ENCODE measurements around the gene EFTUD2. TPM values are rescaled to one million over a fixed set of nuclear protein-coding genes. Genes with fewer than 3 reads are reported as not detected.

Gene EFTUD2
- polyA plus RNA-seq, 1 donor: 55.3 TPM

DNA sequence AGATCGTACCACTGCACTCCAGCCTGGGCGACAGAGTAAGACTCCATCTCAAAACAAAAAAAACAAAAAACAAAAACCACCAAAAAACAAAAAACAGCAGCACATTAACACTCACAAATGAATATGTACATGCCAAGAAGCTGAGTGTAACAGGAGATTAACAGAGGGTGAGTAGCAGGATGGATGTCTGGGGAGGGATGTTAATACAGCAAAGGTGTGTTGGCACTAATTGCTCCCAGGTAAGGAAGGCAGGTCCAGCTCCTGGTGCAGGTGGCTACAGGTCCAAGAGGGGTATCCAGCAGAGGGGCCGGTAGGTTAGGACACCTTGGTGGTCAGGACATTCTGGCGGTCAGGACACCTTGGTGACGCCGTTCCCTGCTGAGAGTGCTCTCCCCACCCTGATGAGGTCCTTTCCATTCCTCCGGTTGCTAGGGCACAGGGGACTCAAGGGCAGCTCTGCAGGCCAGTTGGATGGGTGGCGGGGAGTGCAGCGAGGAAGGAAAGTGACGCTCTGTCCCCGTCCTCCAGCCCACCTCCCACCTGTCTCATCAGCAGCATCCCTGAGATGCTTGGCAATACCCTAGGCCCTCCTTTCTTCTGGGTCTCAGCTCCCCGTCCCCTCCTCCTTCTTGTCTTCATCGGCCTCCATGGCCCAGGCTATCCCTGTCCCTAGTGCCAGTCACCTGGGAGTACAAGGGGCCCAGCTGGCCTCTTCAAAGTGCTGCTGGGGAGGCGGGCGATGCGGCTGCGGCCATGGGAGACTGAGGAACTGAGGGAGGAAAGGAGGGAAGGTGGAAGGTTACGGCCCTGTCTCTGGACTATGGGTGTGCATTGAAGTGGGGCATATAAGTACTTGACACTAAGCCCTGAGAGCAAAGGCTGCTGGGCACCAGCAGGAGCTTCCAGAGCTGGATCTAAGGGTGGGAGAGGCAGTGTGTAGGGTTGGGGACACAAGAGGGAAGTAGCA, 26.8 kb upstream of the EFTUD2 start:
- DNase-seq (ENCODE audit: low read depth): no peak

DNA sequence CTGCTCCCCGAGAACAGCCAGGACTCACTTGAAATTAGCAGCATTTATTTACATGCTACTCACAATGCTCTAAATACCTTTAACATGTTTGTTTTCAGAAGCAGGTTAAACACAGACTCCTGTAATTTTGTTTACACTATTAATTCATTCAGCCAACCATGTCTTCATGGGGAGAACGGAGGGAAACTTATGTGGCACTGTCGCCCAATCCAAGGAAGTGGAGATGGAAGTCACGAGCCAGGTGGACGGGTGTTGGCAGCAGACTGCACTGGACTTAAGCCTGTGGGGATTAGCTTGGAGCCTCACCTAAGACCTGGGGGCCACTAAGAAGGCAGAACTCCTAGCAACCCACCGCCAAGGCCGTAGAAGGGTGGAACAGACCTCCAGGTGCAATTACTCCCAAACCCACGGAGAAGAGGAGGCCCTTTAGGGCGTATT, 24.9 kb upstream of the EFTUD2 start:
- DNase-seq (ENCODE audit: low read depth): no peak

DNA sequence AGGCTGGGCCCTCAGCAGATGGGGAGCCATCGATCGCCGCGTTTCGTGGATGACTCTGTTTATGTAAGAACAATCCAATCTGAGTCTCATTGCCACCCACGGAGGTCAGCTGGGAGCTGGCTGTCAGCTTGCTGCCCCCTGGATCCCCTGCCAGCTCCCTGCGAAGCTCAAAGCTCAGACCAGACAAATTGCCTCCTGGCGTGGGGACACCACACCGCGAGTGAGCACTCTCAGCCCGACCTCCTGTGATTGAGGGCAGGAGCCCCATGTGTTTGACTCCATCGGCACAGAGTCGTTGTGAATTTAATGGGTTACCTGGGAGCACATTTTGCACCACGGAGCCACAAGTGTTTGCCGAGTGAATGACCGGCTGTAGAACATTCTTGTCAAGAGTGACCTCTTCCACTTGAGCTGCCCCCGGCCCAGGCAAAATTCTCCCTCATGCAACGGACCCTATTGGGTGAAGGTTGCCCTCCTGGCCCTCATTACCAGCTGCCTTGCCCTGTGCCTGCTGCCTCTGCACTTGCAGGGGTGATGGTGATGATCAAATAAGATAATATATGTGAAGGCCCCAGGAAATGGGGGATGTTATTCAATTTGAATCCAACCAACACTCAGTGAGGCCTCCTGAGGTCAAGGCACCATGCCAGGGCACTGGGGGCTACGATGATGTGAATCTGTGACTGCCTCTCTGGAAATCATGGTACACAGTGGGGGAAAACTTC, 23.7 kb upstream of the EFTUD2 start:
- DNase-seq (ENCODE audit: low read depth): no peak

DNA sequence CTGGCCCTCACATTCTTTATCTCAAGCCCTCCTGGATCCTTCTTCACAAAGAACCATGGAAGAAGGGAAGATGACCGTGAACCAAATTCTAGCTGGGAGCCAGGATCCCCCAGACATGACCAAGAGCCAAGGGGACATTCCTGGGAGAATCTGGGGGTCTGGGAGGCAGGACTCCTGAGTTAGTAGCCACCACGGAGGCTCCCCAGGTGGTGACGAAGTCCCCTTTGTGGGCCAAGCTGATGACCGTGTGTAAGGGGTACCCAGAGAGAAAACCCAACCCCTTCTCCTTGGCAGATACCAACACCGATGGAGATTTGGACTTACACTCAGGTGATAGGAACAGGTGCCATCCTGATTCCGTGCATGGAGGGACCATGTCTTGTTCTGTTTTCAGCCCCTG, 22.9 kb upstream of the EFTUD2 start:
- DNase-seq (ENCODE audit: low read depth): no peak

DNA sequence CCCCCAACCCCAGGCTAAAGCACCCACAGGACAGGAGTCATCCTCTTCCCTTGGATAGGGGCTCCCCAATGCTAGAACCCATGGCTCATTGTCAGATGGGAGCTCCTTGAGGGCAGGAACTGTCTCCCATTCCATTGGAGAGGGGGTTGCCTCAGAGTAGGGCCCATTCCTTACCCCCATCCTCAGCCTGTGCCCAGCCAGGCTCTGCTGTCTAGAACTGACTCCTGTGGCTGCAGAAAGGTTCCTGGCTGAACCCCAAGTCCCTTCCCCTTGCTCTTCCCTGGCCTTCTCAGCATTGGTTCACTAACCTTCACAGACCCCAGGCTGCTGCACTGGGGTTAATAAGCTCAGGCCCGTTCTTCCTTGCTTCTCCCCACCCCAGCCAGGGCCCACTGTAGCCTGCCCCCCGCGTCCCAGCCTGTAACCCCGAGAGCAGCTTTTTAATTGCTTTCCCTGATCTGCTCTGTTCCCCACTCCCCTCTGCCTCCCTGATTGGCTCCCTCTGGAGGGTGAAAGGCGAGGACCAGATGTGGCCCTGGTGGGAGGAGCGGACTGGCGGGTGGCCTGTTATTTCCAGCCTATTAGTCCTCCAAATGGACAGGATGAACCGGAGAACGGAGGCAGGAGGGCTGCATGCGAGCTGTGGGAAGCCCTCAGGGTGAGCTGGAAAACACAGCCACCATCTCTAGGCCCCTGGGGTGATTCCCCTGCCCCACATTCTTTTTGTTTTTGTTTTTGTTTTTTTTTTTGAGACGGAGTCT, 22.1 kb upstream of the EFTUD2 start:
- no peak for DNase-seq (ENCODE audit: low read depth)

DNA sequence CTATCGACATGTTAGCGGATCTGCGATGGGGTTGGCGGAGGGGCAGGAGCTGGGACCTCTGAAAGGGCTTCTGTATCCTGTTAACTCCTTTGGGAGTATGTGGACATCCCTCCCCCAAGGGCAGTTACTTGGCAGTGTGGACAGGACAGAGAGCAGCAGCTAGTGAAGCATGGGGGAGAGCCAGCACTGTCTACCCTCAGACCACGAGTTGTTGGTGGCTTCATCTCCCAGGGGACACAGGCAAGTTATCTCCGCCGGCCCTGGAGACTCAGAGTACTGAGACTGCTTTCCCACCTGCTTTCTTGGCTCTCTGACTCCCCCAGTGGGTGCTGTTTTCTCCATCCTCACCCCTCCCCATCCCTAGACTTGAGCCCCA, 21.3 kb upstream of the EFTUD2 start:
- DNase-seq (ENCODE audit: low read depth): no peak

DNA sequence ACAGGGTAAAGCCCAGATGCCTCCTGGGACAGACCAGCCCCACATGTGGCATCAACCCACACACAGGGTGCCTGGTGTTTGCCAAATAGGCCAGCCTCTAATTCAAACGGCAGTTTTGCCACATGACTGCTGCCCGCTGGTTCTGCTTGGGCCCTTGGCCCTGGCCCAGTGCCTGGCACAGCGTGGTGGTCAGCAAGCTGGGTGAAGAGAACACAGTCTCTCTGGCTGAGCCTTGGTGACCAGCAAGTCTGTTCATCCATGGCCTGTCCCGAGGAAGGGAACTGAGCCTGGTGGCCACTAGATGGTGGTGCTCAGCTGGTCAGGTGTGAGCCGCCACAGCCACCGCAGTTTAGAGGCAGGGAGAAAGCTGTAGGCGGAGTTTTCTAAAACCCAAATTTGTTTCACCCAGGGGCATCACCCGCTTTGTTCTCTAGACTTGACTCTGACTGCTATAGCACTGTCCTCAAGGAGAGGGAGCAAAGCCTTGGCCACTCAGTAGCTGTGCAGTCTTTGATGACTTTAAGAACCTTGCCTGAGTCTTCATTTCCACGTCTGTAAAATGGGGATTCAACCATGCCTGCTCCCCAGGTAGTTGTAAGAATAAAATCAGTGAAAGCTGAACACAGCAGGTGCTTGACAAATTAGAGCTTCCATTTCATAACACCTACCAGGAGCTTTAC, 20.8 kb upstream of the EFTUD2 start:
- DNase-seq (ENCODE audit: low read depth): peak; percentile 55

DNA sequence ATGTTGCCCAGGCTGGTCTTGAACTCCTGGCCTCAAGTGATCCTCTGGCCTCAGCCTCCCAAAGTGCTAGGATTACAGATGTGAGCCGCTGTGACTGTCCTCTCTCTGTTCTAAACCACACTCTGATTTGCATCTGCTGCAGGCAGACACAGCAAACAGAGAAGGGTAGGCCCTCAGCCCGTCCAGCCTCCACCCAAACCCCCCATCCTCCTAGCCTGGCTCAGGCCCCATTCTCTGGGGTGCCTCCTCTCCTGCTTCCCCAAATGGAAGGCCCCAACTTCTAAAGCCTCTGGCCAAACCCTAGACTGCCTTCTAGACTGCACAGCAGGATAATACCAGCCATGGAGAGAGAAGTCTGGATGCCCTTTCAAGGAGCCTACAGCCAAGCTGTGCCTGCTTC, 20.2 kb upstream of the EFTUD2 start:
- DNase-seq (ENCODE audit: low read depth): no peak

DNA sequence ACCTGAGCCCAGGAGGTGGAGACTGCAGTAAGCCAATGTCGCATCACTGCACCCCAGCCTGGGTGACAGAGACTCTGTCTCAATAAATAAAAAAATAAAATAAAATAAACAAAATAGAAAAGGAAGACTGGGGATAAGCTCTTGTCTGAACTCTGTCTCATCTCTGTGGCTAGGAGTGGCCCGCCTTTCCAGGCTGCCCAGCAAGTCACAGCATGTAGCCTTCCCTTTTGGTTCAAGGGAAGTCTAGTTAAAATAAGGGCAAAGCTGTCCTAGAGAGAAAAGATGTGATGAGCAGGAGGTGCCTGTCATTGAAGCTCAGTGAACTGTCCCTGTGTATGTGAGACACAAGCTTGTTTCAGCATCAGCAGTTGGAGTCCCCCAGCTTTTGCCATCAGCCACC, 18.8 kb upstream of the EFTUD2 start:
- no peak for DNase-seq (ENCODE audit: low read depth)

DNA sequence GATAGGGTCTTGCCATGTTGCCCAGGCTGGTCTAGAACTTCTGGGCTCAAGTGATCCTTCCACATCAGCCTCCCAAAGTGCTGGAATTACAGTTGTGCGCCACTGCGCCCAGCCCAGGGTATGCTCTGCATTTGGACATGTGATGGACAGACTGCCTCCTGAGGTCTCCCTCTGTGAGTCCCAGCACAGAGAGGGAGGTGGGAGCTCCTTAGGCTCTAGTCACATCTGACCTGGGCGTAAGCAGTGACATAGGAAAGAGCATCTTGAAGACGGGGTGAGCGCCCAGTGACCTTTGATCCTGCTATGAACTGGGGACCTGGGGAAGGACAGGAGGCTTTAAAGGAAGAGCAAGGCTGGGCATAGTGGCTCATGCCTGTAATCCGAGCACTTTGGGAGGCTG, 18.2 kb upstream of the EFTUD2 start:
- DNase-seq (ENCODE audit: low read depth): no peak

DNA sequence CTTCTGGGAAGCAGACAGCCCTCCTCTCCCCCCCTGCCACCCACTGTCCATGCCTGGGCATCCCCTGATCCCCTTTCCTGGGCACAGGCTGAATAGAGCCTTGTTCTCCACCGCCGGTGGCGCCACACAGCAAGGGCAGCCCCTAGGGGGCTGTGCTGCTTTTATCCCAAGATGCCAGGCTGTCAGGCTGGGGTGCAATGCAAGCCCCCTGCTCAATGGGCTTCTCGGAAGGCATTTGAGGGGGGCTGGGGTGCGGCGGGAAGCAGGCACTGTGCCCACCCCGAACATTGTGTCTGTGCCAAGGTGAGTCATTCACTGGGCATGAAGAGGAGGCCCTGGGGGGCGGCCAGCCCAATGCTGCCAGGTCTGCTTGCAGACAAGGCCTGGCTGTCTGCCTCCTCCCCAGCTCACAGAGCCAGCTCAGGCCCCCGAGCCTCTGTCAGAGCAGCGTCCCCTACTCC, 17.6 kb upstream of the EFTUD2 start:
- DNase-seq (ENCODE audit: low read depth): no peak

DNA sequence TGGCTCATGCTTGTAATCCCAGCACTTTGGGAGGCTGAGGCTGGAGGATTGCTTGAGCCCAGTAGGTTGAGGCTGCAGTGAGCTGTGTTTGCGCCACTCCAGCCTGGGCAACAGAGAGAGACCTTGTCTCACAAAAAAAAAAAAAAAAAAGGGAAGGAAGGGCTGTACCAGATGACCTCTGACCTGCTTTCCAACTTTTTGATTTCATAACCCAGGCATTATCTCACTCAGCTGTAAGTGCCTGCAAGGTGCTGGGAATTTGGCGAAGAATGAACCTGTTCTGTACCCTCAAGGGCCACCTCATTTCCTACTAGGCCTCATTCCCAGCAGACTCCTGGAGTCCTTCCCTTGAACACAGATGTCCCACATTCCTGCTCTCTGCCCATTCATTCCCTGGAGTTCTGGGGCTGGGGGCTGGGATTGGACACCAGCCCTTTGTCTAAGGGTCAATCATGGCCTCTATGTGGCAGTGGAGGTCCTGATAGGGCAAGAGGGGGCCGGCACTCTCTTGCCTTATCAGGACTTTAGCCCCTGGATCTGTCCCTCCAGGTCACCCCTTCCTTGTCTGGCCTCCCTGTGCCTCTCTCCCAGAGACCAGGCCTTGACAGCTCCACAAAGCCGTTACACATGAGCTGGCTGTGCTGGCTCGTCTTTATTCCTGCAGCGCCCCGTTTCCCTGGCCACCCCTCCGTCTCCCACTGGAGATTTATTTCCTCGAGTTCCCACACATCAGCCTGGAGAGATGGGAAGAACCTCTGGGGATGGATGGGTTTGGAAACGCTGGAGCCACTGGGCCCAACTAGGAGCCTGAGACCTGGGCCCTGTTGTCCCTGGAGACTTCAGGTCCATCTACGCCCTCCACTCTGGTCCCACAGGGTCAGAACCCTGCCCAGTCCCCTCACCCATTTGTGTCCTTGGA, 16.9 kb upstream of the EFTUD2 start:
- no peak for DNase-seq (ENCODE audit: low read depth)

DNA sequence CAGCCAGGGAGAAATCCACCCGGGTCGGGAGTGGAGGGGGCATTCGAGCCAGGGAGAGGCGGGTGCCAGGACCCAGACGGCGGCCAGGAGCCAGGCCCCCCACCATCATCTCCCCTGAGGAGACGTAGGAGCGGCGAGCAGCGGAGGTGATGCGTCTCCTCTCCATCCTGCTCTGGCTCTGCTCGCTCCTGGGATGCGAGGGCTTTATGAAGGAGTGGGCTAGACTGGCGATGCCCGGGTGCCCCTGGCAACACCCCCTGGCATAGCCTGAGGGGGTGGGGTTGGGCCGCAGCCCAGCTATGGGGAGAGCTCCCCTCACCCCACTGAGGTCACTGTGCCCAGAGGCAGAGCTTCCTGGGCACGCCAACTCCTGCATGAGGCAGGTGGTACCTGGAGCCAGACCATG, 16.1 kb upstream of the EFTUD2 start, which contains the start of gene GFAP:
Gene GFAP, minus strand, starts transcription at position 180 of the 406 bp plus-strand sequence. Its CDS starts 14 bp downstream, at position 166.
- DNase-seq (ENCODE audit: low read depth): no peak

DNA sequence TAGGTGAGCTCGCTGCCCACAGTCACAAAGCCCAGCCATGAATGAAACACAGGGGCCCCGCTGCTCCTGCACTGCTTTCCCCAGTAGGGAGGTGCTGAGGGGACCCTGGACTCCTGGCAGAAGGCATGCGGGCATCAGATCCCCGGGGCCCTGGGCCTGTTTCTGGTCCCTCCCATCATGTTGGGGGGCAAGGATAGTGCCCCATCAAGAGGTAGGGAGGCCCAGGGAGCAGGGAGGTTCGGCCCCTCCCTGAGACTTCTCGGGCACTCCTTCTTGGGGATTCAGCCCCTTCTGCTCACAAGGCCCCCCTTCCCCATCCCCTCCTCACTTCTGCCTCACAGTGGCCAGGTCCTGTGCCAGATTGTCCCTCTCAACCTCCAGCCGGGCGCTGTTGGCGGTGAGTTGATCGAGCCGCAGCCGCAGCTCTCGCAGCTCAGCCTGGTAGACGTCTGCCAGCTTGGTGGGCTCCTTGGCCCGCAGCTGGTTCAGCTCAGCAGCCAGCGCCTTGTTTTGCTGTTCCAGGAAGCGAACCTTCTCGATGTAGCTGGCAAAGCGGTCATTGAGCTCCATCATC, 15.5 kb upstream of the EFTUD2 start:
- DNase-seq (ENCODE audit: low read depth): no peak

DNA sequence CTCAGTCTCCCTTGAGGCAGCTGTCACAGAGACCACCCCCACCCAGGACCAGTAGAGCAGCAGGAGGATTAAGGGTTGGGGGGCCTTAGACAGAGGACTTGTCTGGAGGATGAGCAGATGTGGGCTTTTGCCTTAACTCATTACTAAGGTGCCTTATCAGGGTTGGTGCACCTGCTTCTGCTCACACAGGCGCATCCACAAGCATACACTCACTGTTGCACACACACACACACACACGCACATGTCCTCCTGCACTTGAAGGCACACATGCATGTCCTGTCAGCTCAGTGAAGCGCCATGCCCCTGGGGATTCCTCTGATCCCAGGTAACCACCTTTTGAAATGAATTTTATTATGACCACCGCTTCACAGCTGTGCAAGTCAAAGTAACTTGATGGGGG, 14.9 kb upstream of the EFTUD2 start:
- no peak for DNase-seq (ENCODE audit: low read depth)

DNA sequence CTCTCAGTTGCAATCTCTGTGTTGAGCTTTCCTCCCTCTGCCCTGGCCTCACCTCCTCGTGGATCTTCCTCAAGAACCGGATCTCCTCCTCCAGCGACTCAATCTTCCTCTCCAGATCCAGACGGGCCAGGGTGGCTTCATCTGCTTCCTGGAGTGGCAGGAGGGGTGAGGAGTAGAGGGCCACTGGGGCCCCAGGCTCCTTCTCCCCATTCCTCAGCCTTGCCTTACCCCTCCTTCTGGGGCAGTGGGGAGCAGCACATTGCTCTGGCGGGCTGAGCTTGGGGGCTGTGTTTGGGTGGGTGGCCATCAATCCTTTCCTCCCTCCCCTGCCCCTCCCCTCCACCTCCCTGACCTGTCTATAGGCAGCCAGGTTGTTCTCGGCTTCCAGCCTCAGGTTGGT, 14.4 kb upstream of the EFTUD2 start:
- no peak for DNase-seq (ENCODE audit: low read depth)

DNA sequence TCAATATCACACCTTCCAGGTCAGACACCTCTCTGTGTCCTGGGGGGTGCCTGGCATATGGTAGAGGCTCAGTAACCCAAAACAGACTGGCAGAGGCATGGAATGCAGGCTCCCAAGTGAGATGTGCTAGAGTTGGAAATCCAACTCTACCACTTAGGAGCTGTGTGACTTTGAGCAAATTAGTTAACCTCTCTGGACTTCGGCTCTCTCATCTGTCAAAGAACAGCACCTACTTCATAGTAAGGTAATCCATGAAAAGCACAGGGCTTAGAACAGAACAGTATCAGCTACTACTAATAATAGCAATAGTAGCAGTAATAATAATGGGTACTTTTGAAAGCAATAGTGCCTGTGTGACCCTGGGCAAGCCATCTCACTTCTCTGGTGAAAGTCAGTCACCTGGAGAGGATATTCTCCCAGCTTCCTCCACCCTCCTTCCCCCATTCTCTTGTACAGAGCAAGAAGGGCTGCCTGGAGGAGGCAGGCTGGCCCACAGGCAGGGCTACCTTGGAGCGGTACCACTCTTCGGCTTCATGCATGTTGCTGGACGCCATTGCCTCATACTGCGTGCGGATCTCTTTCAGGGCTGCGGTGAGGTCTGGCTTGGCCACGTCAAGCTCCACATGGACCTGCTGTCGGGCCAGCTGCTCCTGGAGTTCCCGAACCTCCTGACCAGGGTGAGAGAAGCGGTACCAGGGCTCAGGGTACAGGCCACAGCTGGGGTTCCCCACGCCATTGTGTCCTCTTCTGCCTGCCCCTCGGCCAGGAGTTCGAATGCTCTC, 13.7 kb upstream of the EFTUD2 start:
- DNase-seq (ENCODE audit: low read depth): no peak

DNA sequence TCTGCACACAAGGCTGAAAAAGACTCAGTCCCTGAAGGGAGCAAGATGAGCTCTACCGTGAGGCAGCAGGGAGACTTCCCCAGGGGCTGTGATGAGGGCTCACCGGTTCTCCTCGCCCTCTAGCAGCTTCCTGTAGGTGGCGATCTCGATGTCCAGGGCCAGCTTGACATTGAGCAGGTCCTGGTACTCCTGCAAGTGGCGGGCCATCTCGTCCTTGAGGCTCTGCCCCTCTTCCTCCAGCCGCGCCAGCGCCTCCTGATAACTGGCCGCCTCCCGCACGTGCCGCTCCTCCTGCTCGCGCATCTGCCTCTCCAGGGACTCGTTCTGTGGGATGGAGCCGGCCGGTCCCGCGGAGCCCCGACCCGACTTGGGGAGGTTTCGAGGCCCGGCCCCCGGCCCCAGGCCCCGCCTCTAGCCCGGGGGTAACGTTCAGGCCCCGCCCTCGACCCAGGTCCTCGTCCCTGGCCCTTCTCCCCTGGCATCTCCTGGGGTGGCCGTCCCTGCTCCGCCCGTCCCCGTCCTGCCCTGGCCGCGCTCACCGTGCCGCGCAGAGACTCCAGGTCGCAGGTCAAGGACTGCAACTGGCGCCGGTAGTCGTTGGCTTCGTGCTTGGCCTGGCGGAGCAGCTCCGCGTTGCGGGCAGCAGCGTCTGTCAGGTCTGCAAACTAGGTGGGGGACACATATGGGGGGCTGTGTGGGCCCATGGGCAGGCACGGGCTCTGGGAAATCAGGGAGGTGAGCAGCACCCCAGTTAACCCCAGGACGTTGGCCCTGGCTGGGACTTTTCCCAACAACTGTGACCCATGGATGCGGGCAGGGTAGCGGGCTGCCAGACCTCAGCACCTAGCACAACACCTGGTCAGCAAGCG, 12.1 kb upstream of the EFTUD2 start:
- DNase-seq (ENCODE audit: low read depth): no peak

All from forelimb muscle (tissue), 1 donor.